ENCODE results near the gene PLEKHG5. TPM values are rescaled to one million over a fixed set of nuclear protein-coding genes. Genes with fewer than 3 reads are reported as not detected.

PLEKHG5 gene
- total and polyA plus RNA-seq, 4 donors: 3.4 to 22.9 (median 10.0) TPM

DNA sequence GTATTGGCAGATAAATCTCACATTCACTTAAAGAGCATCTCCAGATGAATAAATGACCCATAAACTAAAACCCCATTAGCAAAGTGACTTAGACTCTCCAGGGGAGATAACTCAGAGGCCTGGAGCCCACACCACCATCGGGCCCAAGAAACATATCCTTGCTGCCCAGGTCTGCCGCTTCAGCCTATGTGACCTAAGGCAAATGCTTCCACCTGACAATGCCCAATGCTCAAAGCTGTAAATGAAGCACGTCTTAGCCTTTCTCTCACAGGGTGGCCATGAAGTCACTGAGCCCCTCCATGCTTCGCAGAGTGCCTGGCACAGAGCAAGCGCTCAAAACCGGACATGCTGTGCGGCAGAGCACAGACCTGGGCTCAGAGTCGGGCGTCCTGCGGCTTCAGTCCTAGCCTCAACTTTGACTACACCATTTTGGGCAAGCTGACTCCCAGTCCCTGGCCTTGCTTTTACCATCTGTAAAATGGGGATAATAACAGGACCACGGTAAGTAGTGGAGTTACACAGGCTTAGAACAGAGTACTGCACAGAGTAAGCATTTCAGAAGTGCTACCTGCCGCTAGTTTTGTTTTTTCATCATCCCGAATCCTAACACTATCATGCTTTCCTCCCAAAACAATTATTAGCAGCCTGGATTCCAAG lies 39.2 kb upstream of the PLEKHG5 start:
- Histone ChIP-seq H3K36me3 (ENCODE audit: control insufficient read depth in 4 of 4, insufficient read depth in 4 of 4, low read length in 4 of 4) (peaks cover 39 to 50% (median 43%) of the 10 kb centered on the region in 4 donors), H3K9me3 (ENCODE audit: control insufficient read depth in 4 of 4, insufficient read depth in 3 of 4, low read length in 3 of 4) (no peaks in the 10 kb centered on the region), H3K9ac (ENCODE audit: insufficient read depth in 1 of 2, low read length in 2 of 2) (no peak overlapping the region), H3K4me3 (no peak overlapping the region), H3K4me1 (ENCODE audit: control insufficient read depth in 5 of 5, insufficient read depth in 5 of 5, low read length in 5 of 5) (no peaks in the 10 kb centered on the region), H3K27me3 (ENCODE audit: control insufficient read depth in 3 of 3, insufficient read depth in 3 of 3, low read length in 2 of 3) (no peaks in the 10 kb centered on the region), H3K27ac (ENCODE audit: low read depth in 1 of 2, low read length in 1 of 2) (no peak overlapping the region)
- 96 to 97% methylated on average over 13 of the region's 13 CpGs for WGBS, 2 donors
- TF ChIP-seq, protein P1, sequence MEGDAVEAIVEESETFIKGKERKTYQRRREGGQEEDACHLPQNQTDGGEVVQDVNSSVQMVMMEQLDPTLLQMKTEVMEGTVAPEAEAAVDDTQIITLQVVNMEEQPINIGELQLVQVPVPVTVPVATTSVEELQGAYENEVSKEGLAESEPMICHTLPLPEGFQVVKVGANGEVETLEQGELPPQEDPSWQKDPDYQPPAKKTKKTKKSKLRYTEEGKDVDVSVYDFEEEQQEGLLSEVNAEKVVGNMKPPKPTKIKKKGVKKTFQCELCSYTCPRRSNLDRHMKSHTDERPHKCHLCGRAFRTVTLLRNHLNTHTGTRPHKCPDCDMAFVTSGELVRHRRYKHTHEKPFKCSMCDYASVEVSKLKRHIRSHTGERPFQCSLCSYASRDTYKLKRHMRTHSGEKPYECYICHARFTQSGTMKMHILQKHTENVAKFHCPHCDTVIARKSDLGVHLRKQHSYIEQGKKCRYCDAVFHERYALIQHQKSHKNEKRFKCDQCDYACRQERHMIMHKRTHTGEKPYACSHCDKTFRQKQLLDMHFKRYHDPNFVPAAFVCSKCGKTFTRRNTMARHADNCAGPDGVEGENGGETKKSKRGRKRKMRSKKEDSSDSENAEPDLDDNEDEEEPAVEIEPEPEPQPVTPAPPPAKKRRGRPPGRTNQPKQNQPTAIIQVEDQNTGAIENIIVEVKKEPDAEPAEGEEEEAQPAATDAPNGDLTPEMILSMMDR (IDR thresholded peaks at IDR 0.05; ENCODE audit: control extremely low read depth, extremely low read depth): no peak
- no peak for ATAC-seq (ENCODE audit: insufficient read depth, low FRiP score)
- no peak for DNase-seq

DNA sequence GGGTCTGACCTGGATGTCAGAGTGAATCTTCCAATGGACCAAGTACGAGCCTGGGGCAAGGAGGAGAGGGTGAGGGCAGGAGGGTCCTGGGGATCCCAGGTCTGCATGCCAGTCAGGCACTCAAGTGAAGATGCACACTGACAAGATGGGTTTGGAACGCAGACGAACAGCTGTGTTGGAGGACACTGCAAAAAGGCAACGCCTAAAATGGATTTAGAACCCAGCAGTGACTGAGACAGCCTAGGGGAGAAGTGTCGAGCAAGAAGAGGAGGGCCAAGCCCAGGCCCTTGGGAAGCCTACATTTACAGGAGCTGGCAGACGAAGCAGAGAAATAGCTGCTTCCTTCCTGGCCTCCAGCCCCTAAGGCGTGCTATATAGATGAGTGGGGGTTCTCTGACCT lies 37.0 kb upstream of the PLEKHG5 start:
- no peak overlapping the region for H3K9ac ChIP-seq (ENCODE audit: insufficient read depth in 1 of 2, low read length in 2 of 2)
- whole genome bisulfite sequencing, 2 donors: 90 to 94% methylated on average over 7 of the region's 7 CpGs
- no peak overlapping the region for H3K4me3 ChIP-seq
- DNase-seq (no peak), ATAC-seq (ENCODE audit: insufficient read depth, low FRiP score) (no peak)
- H3K27me3 ChIP-seq (ENCODE audit: control insufficient read depth in 3 of 3, insufficient read depth in 3 of 3, low read length in 2 of 3): no peaks in the 10 kb centered on the region
- H3K36me3 ChIP-seq (ENCODE audit: control insufficient read depth in 4 of 4, insufficient read depth in 4 of 4, low read length in 4 of 4): peaks cover 38 to 47% (median 40%) of the 10 kb centered on the region in 4 donors
- H3K9me3 ChIP-seq (ENCODE audit: control insufficient read depth in 4 of 4, insufficient read depth in 3 of 4, low read length in 3 of 4): no peaks in the 10 kb centered on the region
- TF ChIP-seq, protein P1 (IDR thresholded peaks at IDR 0.05; ENCODE audit: control extremely low read depth, extremely low read depth): no peak
- no peaks in the 10 kb centered on the region for H3K4me1 ChIP-seq (ENCODE audit: control insufficient read depth in 5 of 5, insufficient read depth in 5 of 5, low read length in 5 of 5)
- H3K27ac ChIP-seq (ENCODE audit: low read depth in 1 of 2, low read length in 1 of 2): no peak overlapping the region

DNA sequence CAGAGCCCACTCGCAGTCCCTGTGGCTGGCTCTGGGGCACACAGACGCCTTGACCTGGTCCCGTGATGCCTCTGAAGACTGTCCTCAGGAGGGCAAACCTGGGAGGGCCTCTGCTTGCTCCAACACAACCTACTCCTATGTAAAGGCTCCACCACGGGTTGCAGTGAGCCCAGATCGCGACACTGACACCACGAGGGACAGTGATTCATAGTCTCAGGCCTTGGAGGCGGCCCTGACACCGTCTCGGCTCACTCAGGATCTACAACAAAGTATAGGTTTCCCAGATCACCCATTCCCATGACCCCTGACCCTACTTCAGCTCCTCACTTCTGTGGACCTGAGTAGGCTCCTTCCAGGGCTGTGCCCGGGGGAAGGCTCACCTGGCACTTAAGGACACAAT lies 34.8 kb upstream of the PLEKHG5 start:
- Histone ChIP-seq H3K9me3 (ENCODE audit: control insufficient read depth in 4 of 4, insufficient read depth in 3 of 4, low read length in 3 of 4) (no peaks in the 10 kb centered on the region), H3K27me3 (ENCODE audit: control insufficient read depth in 3 of 3, insufficient read depth in 3 of 3, low read length in 2 of 3) (no peaks in the 10 kb centered on the region), H3K36me3 (ENCODE audit: control insufficient read depth in 4 of 4, insufficient read depth in 4 of 4, low read length in 4 of 4) (peaks cover 20 to 32% (median 25%) of the 10 kb centered on the region in 4 donors), H3K27ac (ENCODE audit: low read depth in 1 of 2, low read length in 1 of 2) (no peak overlapping the region), H3K9ac (ENCODE audit: insufficient read depth in 1 of 2, low read length in 2 of 2) (no peak overlapping the region), H3K4me3 (no peak overlapping the region), H3K4me1 (ENCODE audit: control insufficient read depth in 5 of 5, insufficient read depth in 5 of 5, low read length in 5 of 5) (no peaks in the 10 kb centered on the region)
- DNase-seq: no peak
- 85 to 89% methylated on average over 11 of the region's 11 CpGs for WGBS, 2 donors
- ATAC-seq (ENCODE audit: insufficient read depth, low FRiP score): no peak
- TF ChIP-seq, protein P1 (IDR thresholded peaks at IDR 0.05; ENCODE audit: control extremely low read depth, extremely low read depth): no peak

DNA sequence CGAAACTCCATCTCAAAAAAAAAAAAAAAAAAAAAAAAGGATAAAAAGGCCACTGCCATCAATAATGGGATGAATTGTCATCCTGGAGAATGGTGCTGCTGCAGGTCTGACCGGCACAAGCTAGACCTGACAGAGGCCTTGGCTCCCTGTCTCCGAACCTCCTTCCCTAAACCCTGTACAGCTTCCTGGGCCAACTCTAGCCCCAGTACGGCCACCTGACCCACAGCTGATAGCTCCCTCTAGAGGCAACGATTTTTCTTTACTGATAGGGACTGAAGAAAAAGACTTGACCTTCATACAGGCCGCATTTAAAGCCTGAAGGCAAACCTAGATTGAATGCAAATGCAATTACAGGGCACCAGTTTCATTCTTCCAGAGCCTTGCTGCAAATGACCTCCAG lies 32.1 kb upstream of the PLEKHG5 start:
- H3K9ac ChIP-seq (ENCODE audit: insufficient read depth in 1 of 2, low read length in 2 of 2): no peak overlapping the region
- no peaks in the 10 kb centered on the region for H3K9me3 ChIP-seq (ENCODE audit: control insufficient read depth in 4 of 4, insufficient read depth in 3 of 4, low read length in 3 of 4)
- H3K4me1 ChIP-seq (ENCODE audit: control insufficient read depth in 5 of 5, insufficient read depth in 5 of 5, low read length in 5 of 5): peaks cover 0 to 14% (median 0%) of the 10 kb centered on the region in 5 donors
- no peak overlapping the region for H3K27ac ChIP-seq (ENCODE audit: low read depth in 1 of 2, low read length in 1 of 2)
- DNase-seq (peak in 1 of 3 donors; percentile 15), ATAC-seq (ENCODE audit: insufficient read depth, low FRiP score) (no peak)
- no peak overlapping the region for H3K4me3 ChIP-seq
- peaks cover 10 to 21% (median 16%) of the 10 kb centered on the region in 4 donors for H3K36me3 ChIP-seq (ENCODE audit: control insufficient read depth in 4 of 4, insufficient read depth in 4 of 4, low read length in 4 of 4)
- WGBS, 2 donors: 42 to 61% methylated on average over 6 of the region's 6 CpGs
- TF ChIP-seq, protein P1 (IDR thresholded peaks at IDR 0.05; ENCODE audit: control extremely low read depth, extremely low read depth): no peak
- no peaks in the 10 kb centered on the region for H3K27me3 ChIP-seq (ENCODE audit: control insufficient read depth in 3 of 3, insufficient read depth in 3 of 3, low read length in 2 of 3)

Measured in lung (tissue), 12 donors.